ENCODE data around the gene AUTS2.

- TF ChIP-seq POLR2A (IDR thresholded peaks at IDR 0.05) (no peak), POLR2AphosphoS5 (IDR thresholded peaks at IDR 0.05) (no peak), EP300 (IDR thresholded peaks at IDR 0.05; ENCODE audit: low read depth) (no peak)
- TF ChIP-seq, protein P1, sequence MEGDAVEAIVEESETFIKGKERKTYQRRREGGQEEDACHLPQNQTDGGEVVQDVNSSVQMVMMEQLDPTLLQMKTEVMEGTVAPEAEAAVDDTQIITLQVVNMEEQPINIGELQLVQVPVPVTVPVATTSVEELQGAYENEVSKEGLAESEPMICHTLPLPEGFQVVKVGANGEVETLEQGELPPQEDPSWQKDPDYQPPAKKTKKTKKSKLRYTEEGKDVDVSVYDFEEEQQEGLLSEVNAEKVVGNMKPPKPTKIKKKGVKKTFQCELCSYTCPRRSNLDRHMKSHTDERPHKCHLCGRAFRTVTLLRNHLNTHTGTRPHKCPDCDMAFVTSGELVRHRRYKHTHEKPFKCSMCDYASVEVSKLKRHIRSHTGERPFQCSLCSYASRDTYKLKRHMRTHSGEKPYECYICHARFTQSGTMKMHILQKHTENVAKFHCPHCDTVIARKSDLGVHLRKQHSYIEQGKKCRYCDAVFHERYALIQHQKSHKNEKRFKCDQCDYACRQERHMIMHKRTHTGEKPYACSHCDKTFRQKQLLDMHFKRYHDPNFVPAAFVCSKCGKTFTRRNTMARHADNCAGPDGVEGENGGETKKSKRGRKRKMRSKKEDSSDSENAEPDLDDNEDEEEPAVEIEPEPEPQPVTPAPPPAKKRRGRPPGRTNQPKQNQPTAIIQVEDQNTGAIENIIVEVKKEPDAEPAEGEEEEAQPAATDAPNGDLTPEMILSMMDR (IDR thresholded peaks at IDR 0.05), result no peak
These were observed 67.1 kb downstream of the AUTS2 start for GRCh38 chr7:69665369-69665768.
